Renal cortical epithelial cell (primary cell): ENCODE measurements around the gene AMH. TPM values are rescaled to one million over a fixed set of nuclear protein-coding genes. Genes with fewer than 3 reads are reported as not detected.

Experiments
- DNase-seq: peaks from one replicate; pipeline ENCODE4 v3.0.0-alpha.2; 2011; ENCODE audit warnings: low read depth
- total RNA-seq: library from RNA; depleted of rRNA; stranded (reverse); fragments of >200 nt; gene quantifications from 2 replicates; pipeline ENCODE4 v1.2.3, GENCODE V29; 2014

The AMH gene
- total RNA-seq, 1 donor from 2014 or later, result 1.0 TPM

DNA sequence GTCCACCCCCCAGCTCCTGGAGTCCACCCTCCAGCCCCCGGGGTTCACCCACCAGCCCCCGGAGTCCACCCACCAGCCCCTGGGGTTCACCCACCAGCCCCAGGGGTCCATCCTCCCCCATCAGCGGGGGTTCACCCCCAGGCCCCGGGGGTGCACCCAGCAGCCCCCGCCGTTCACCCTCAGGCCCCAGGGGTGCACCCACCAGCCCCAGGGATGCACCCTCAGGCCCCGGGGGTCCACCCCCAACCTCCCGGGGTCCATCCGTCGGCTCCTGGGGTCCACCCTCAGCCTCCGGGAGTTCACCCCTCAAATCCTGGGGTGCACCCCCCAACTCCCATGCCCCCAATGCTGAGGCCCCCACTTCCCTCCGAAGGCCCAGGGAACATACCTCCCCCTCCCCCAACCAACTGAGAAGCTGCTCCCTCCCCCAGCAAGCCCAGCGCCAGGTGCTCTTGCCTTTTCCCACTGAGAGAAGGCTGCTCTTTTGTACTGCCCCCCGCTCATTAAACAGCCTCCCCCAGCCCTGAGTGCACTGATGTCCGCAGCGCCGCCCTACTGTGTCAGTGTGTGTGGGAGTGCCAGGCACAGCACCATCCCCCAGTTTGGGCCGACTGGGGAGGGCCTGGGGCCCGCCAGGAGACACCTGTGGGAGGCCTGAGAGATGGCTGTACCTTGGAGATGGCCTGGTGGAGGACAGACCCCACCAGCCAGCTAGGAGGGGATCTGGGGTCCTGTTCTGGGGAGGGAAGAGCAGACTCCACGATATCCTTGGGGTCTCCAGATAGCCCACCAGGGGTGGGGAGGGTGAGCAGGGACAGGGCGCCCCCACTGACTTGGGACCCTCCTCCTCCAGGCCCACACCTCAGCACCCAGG lies 750 bp upstream of the AMH start:
- DNase-seq, result no peak

DNA sequence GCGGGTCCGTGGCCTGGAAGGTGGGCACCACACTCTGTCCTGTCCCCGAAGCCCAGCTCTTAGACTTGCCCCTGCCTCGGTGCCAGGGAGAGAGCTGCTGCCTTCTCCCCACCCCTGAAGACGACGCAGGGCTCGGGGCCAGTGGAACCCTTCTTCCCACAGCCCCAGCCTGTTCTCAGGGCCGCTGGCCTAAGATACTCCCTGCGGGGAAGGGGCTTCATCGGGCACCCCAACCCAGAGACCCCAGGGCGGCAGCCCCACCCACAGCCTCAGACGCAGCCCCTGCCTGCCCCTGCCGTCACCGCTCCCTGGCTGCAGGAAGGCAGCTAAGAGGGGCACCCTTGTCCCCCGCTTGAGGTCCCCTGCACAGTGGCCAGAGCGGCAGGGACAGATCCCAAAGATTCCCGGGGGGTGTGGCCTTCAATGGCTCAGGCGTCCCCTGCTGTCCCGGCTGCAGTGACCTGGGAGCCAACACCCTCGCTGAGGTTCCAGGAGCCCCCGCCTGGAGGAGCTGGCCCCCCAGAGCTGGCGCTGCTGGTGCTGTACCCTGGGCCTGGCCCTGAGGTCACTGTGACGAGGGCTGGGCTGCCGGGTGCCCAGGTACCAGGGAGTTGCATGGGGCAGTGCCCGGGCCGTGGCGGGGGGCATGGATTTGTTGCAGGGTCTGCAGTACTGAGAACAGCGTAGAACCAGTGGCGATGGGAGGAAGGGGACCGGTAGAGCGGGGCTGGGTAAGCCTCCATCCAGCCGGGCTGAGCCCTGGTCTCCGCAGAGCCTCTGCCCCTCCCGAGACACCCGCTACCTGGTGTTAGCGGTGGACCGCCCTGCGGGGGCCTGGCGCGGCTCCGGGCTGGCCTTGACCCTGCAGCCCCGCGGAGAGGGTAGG lies 1.0 kb downstream of the AMH start:
- no peak for DNase-seq

DNA sequence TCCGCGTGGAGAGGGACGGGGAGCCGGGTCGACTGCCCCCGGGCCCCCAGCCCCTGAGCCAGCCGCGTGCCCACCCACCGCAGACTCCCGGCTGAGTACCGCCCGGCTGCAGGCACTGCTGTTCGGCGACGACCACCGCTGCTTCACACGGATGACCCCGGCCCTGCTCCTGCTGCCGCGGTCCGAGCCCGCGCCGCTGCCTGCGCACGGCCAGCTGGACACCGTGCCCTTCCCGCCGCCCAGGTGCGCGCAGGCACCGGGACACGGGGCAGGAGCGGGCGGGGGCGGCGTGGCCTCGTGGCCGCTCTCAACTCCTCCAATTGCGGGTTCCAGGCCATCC lies 1.6 kb downstream of the AMH start:
- no peak for DNase-seq

DNA sequence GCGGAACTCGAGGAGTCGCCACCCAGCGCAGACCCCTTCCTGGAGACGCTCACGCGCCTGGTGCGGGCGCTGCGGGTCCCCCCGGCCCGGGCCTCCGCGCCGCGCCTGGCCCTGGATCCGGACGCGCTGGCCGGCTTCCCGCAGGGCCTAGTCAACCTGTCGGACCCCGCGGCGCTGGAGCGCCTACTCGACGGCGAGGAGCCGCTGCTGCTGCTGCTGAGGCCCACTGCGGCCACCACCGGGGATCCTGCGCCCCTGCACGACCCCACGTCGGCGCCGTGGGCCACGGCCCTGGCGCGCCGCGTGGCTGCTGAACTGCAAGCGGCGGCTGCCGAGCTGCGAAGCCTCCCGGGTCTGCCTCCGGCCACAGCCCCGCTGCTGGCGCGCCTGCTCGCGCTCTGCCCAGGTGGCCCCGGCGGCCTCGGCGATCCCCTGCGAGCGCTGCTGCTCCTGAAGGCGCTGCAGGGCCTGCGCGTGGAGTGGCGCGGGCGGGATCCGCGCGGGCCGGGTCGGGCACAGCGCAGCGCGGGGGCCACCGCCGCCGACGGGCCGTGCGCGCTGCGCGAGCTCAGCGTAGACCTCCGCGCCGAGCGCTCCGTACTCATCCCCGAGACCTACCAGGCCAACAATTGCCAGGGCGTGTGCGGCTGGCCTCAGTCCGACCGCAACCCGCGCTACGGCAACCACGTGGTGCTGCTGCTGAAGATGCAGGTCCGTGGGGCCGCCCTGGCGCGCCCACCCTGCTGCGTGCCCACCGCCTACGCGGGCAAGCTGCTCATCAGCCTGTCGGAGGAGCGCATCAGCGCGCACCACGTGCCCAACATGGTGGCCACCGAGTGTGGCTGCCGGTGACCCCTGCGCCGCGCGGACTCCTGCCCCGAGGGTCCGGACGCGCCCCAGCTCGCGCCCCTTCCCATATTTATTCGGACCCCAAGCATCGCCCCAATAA lies 2.3 kb downstream of the AMH start:
- DNase-seq, result no peak

DNA sequence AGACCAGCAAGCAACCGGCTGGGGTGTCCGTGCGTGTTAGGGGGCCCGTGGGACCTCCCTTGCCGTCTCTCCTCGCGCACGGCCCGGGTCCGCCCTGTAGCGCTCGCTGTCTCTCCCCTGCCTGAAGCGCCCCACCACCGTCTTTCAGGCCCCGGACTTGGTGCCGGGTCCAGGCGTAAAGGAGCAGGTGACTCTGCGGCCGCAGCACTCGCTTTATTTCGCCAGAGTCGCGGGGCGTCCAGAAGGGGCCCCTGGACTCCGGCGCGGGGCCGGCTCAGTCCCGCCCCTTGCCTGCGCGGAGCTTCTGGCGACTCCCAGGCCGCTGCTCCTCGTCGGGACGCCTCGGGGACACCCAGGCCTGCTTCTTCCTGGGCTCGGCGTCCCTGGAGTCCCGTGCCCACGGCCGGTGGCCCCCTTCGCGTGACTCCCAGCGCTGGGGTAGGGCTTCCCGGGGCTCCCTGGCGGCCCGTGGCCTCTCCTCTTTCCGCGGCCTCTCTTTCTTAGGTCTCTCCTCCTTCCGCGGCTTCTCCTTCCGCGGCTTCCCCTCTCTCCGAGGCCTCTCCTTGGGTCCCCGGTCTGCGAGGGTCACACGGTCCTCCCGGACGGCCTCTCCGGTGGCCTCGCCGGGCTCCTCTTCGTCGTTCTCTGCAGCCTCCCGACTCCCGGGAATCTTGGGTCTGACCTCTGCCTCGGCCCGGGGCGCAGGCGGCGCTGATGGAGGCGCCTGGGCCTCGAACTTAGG lies 3.1 kb downstream of the AMH start:
- no peak for DNase-seq

DNA sequence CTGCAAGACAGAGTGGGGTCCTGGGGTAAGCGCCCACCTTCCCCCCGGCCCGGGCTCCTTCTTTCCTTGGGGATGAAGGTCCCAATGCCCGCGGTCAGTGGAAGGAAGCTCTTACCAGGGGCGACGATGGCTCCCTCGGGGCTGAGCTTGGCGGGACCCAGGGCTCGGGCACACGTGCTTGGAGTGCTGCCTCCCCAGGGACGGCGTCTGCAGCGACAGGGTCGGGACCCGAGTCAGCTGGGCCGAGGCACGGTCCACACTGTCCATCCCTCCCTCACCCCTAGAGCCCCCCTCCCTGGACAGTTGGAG lies 3.6 kb downstream of the AMH start:
- no peak for DNase-seq

DNA sequence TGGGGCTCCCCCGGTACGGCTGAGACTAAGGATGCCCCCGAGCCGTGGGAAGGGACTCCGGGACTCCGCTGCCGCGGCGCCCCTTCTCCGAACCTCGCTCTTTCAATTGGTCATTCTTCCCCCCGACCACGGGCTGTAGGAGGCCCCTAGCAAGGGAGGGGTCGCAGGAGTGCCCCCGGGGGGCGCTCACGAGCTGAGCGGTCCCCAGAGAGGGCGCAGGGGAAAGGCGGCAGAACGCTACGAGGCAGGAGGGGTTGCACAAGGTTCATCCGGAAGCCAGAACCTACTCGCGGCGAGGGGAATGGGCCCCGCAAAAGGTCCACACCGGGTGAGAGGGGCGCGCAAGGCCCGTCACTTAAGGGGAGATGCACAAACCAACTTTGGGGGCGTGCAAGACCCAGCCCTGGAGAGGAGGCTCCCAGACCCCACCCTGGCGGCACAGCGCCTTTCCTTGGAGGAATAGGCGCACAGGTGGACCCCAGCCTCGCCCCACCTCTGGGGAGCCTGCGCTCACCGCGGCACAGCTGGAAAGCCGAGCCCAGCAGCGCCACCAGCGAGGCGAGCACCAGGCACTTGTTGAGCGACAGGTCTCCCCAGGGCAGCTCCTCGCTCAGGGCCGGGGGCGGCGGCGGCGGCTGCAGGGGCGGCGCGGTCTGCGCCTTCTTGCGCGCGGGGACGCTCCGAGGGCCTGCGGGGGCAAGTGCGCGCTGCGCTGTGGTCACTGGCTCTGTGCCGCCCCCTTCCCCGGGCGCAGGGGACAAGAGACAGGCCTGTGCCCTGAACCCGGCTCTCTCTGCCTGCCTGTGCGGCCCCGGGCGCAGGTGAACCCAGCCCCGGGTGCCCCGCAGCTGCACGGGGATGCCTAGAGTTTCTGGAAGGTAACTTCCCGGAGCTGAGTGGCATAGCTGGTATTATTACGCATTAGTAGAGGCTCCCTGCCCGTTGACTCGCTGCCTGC lies 4.3 kb downstream of the AMH start:
- DNase-seq, result no peak

DNA sequence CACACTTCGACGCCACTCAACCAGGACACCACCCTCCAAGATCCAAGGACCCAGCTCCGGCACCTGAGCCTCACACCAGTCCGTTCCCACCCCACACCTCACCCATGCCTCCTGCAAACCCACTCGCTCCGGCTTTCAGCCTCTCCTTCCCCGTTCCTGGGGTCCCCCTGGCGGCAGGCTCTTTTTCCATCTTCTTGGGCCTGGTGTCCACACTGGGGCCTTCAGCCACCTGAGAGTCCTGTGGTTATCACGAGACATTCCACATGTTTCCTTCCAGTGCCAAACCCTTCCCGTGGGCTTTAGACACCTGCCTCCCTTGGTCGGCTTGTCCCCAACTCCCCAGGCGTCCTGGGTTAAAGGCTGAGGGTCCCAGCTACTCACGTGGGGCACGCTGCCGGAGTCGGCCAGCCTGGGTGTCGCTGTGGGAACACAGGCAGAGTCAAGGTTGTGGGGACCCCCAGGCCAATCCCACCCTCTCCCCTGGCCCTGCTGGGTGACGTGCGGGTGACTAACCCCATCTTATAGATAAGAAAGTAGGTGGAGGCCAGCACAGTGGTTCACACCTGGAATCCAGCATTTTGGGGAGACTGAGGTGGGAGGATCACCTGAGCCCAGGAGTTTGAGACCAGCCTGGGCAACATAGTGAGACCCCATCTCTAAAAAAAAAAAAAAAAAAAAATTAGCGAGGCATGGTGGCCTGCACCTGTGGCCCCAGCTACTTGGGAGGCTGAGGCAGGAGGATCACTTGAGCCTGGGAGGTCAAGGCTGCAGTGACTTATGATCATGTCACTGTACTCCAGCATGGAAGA lies 5.1 kb downstream of the AMH start:
- no peak for DNase-seq

DNA sequence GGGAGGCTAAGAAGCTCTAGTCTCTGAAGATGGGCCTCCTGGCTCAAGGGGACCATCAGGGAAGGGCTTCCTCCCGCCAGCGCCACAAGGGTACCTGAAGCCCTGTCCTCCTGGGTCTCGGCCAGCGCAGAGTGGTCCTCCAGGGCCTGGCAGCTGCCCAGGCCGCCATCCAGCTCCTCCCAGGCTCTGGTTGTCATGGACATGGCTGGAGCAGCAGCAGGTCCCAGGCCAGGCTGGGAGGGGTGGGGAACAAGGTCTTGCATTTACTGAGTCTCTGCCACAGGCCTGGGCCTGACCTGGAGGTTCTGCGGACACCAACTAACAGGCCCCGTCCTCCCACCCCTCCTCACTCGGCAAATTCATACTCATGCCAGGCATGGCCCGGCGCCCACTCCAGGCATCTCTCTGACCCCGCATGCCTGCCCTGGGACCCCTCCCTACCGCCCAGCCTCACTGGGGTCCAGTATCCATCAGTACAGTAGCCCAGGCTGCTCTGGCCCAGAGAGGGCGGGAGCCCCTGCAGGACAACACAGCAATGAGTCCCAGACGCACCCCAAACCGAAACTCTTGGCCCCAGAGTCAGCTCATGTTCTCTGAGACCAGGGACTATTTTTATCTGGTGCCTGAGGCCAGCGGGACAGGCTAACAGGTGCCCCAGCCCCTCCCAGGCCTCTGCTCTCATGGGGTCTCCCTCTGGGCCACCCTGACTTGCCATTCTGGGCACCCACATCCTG lies 6.2 kb downstream of the AMH start:
- DNase-seq, result no peak

DNA sequence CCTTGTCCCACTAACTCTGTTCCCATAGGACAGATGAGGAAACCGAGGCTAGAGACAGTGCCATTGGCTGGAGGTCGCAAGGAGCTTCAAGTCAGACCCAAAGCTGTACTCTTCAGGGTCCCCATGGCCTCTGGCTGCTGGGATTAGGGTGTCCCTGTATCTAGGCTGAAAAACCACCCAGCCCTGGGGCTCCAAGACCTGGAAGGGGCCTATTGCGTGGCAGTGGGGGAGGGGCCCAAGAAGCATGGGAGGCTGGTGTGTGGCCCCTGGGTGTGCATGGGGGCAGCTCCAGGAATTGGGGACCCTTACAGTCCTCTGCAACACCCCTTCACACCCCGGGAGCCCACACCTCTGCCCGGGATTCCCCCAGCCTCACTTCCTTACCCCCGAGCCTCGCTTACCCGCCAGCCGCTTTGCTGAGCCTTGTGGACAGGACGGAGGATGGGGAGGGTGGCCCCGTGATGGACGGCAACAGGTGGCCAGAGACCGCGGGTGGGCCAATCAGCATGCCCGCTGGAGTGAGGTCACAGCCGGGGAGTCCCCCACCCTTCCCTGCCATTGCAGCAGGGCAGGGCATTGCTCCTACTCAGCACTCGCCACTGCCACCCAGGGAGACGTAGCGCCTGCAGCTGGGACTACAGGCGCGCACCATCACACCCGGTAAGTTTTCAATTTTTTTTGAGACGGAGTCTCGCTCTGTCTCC lies 7.0 kb downstream of the AMH start, which contains the start of gene JSRP1:
JSRP1 (minus strand) TSS at position 436 of the 704 bp plus-strand sequence. CDS start 1,103 bp downstream, outside the sequence.
- no peak for DNase-seq

DNA sequence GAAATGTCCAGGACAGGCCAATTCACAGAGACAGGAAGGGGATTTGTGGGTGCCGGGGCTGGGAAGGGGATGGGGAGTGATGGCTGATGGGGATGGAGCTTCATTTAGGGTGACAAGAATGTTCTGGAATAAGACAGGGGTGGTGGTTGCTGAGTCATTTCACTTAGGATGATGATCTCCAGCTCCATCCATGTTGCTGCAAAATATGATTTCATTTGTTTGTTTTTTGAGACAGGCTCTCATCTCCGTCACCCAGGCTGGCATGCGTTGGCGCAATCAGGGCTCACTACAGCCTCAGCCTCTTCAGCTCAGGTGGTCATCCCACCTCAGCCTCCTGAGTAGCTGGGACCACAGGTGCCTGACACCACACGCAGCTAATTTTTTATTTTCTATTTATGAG lies 10.2 kb downstream of the AMH start:
- DNase-seq, result no peak

DNA sequence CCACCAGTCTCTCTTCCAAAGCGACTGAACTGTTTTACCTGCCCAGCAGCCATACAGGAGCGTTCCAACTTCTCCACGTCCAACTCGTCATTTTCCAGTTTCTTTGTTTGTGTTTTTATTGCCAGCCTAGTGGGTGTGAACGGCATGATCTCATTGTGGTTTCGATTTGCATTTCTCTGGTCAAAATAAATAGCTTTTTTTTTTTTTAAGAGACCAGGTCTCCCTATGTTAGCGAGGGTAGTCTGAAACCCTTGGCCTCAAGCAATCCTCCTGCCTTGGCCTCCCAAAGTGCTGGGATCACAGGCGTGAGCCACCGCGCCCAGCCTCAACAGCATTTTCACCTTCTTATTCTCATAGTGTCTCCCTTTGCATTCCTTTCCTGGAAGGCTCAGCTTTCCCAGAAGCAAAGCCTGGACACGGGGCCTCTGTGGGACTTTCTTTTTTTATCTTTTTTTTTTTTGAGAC lies 11.2 kb downstream of the AMH start:
- peak; percentile 55 for DNase-seq

DNA sequence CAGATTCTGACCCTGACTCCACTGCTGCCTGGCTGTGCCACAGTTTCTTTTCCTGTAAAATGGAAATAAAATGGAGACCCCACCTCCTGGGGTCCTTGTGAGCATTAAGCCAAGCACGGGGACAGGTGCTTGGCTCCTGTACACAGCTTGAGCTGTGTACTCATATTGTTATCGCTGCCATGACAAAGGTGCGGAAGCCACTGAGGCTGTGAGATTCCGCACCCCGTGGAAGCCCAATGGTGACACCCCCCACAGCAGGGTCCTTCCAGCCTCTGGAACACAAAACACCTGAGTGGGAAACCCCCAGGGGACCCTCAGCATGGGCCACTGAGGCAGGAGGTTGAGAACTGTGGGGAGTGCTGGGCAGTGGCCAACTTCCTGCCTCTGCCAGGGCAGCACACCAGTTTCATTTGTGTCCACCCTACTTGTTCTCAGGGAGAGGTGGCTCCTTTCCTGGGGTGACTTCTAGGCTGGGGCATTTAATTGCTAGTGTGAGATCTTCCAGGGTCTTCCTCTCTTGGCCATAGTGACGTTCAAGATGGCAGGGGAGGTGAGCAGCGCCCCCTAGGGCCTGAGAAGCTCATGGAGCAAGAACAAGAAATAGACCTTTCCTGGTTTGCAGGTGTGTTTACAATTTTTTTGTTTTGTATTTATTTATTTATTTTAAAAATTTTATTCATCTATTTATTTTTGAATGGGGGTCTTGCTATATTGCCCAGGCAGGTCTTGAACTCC lies 12.5 kb downstream of the AMH start:
- no peak for DNase-seq

DNA sequence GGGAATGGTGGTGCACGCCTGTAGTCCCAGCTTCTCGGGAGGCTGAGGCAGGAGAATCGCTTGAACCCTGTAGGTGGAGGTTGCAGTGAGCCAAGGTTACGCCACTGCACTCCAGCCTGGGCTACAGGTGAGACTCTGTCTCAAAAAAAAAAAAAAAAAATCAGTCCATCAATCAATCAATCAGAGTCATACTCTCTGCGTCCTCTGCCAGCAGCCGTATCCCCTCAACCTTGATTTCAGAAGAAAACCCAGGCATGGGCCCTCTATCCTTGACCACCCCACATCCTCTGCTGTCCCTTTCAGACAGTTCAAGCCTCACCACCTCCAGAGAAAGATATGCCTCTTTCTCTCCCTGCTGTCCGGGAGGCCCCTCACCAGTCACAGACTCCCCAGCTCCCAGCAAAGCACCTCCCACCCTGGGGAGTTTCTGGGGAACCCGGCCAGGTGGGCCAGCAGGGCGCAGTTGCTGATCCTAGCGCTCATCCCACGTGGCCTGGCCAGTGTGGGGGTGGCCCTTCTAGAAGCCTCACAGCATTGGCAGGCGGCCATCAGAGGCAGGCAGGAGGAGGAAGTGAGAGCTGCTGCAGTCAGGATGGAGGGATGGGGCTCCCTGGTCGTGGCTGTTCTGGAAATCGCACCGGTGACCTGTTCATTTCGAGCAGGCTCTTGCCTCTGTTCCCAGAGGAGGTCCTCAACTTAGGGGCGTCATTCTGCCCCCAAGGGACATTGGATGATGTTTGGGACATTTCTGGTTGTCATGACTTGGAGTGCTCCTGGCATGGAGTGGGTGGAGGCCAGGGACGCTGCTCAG lies 17.3 kb downstream of the AMH start:
- peak; percentile 38 for DNase-seq

DNA sequence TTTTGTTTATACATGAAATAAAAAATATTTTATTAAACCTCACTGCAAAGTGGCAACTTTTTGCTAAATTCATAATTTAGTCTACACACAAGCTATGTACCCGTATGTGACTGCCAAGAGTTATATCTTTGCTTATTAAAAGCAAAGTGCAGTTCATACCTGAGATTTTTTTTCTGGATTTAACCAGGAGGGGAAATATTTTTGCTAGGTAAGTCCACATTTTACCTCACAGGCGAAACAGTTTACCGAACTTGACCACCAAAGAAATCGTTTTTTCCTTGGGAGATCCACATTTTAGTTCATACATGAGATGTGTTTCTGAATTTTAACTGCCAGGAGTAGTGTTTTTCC lies 19.3 kb downstream of the AMH start:
- DNase-seq, result no peak

DNA sequence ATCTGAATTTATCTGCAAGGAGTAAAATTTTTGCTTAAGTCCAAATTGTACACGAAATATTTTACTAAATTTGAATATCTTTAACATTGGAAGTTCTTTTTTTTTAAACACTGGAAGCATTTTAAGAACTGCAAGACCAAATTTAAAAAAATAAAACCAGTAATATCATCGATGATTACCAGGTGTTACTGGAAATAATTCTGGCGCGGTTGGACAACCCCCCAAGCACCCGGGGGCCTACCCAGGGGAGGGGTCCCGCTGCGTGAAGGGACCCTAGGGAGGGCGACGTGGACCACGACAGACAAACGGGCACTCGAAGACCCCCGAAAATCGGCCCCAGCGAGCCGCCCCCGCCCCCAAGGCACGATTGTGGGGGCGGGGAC lies 19.7 kb downstream of the AMH start:
- DNase-seq, result no peak
